Loucy (cell line): Measurements from ENCODE around the gene TRPM2.

Source experiments
- H2AFZ ChIP-seq: fragments of 200-600 bp; sonication (generic); 2 replicates; pipeline ENCODE4 v1.6.0; 2016; ENCODE audit warnings: antibody characterized with exemption, mild to moderate bottlenecking, low read length, moderate library complexity
- H3F3A ChIP-seq: fragments of 200-600 bp; 2 replicates; pipeline ENCODE4 v1.6.0; 2016; ENCODE audit warnings: antibody characterized with exemption, low read depth, mild to moderate bottlenecking
- H3K27me3 ChIP-seq: fragments of 200-600 bp; sonication (generic); 2 replicates; pipeline ENCODE4 v1.6.1; 2014; ENCODE audit warnings: low read length, mild to moderate bottlenecking; ENCODE audit not compliant: insufficient read depth, poor library complexity, severe bottlenecking
- H3K36me3 ChIP-seq: fragments of 200-600 bp; sonication (generic); 2 replicates; pipeline ENCODE4 v1.6.1; 2016; ENCODE audit warnings: low read length; ENCODE audit not compliant: insufficient read depth
- H3K4me1 ChIP-seq: fragments of 200-600 bp; sonication (generic); 2 replicates; pipeline ENCODE4 v1.5.1; 2014; ENCODE audit warnings: low read length, mild to moderate bottlenecking; ENCODE audit not compliant: insufficient read depth, poor library complexity, severe bottlenecking
- H3K4me2 ChIP-seq: fragments of 200-600 bp; sonication (generic); 2 replicates; pipeline ENCODE4 v1.6.0; 2014; ENCODE audit warnings: antibody characterized with exemption, low read length, low read depth, mild to moderate bottlenecking; ENCODE audit not compliant: poor library complexity, severe bottlenecking
- H3K4me3 ChIP-seq: fragments of 200-600 bp; sonication (generic); 2 replicates; pipeline ENCODE4 v1.5.1; 2014; ENCODE audit warnings: low read length, mild to moderate bottlenecking, mixed read lengths; ENCODE audit not compliant: poor library complexity, severe bottlenecking
- H3K79me2 ChIP-seq: fragments of 200-600 bp; sonication (generic); 2 replicates; pipeline ENCODE4 v1.6.1; 2014; ENCODE audit warnings: low read length; ENCODE audit not compliant: insufficient read depth
- H3K9ac ChIP-seq: fragments of 200-600 bp; sonication (generic); 2 replicates; pipeline ENCODE4 v1.6.0; 2014; ENCODE audit warnings: mild to moderate bottlenecking, low read depth, low read length, moderate library complexity; ENCODE audit not compliant: poor library complexity, severe bottlenecking
- H3K9me2 ChIP-seq: fragments of 200-600 bp; sonication (generic); replicated peaks from 2 replicates; pipeline ENCODE4 v1.6.1; 2016; ENCODE audit warnings: low read depth, low read length, mixed read lengths
- H3K9me3 ChIP-seq: fragments of 200-600 bp; sonication (generic); 2 replicates; pipeline ENCODE4 v1.6.1; 2014; ENCODE audit warnings: mild to moderate bottlenecking, antibody characterized with exemption, low read length, low read depth; ENCODE audit not compliant: insufficient read depth
- H4K20me1 ChIP-seq: fragments of 200-600 bp; sonication (generic); 2 replicates; pipeline ENCODE4 v1.6.0; 2014; ENCODE audit warnings: antibody characterized with exemption, low read length, mild to moderate bottlenecking; ENCODE audit not compliant: insufficient read depth, poor library complexity, severe bottlenecking
- CTCF ChIP-seq: fragments of 200-600 bp; sonication (generic); conservative IDR thresholded peaks from 2 replicates; pipeline ENCODE4 v1.5.1; 2014; ENCODE audit warnings: mild to moderate bottlenecking, antibody characterized with exemption, low read length
- EZH2phosphoT487 ChIP-seq: fragments of 200-600 bp; IDR thresholded peaks from 2 replicates; pipeline ENCODE4 v1.6.1; 2018; ENCODE audit warnings: antibody characterized with exemption, mild to moderate bottlenecking, moderate library complexity, borderline replicate concordance

The TRPM2 gene

DNA sequence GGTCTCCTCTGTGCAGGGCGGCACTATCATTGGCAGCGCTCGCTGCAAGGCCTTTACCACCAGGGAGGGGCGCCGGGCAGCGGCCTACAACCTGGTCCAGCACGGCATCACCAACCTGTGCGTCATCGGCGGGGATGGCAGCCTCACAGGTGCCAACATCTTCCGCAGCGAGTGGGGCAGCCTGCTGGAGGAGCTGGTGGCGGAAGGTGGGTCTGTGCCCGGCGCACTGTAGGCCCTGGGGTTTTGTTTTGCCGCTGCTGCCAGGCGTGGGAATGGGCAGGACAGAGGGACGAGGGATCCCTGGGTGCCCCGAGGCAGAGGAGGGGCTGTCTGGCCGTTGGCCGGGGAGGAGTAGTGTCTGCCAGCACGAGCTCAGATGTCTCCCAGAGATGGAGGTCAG is 41.3 kb upstream of the TRPM2 start:
- H3K27me3 ChIP-seq, result no peaks in the 10 kb centered on the region
- no peaks in the 10 kb centered on the region; the same call in 1 of the 2 replicates for H3K79me2 ChIP-seq
- peaks cover 73% of the 10 kb centered on the region; the same call in 1 of the 2 replicates for H3K36me3 ChIP-seq
- H3K9ac ChIP-seq, result no peak overlapping the region
- H3F3A ChIP-seq, result no peaks in the 10 kb centered on the region
- no peak for TF ChIP-seq CTCF
- no peak for TF ChIP-seq EZH2phosphoT487
- H4K20me1 ChIP-seq, result peaks cover 4% of the 10 kb centered on the region
- no peaks in the 10 kb centered on the region for H3K9me2 ChIP-seq
- H3K4me1 ChIP-seq, result no peaks in the 10 kb centered on the region
- H3K4me2 ChIP-seq, result no peak overlapping the region
- no peak overlapping the region for H3K4me3 ChIP-seq
- H3K9me3 ChIP-seq, result no peaks in the 10 kb centered on the region
- no peak overlapping the region for H2AFZ ChIP-seq

DNA sequence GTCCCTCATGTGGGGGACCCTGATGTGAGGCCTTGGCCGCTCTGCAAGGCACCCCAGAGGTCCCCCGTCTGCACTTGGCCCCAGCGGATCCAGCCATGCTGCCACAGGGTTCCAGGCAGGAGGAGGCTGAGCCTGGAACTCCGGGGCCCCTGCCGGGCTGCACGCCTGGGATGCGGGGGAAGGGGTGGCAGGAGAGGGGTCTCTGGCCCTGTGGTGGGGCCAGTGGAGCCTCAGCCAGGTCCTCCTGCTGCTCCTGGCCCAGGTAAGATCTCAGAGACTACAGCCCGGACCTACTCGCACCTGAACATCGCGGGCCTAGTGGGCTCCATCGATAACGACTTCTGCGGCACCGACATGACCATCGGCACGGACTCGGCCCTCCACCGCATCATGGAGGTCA is 40.7 kb upstream of the TRPM2 start:
- Histone ChIP-seq H2AFZ (no peak overlapping the region), H3K9me2 (no peaks in the 10 kb centered on the region), H3K4me1 (no peaks in the 10 kb centered on the region), H4K20me1 (peaks cover 4% of the 10 kb centered on the region), H3K4me2 (no peak overlapping the region), H3K79me2 (no peaks in the 10 kb centered on the region; the same call in 1 of the 2 replicates), H3K27me3 (no peaks in the 10 kb centered on the region), H3K9me3 (no peaks in the 10 kb centered on the region), H3K4me3 (no peak overlapping the region), H3K36me3 (peaks cover 72% of the 10 kb centered on the region; the same call in 1 of the 2 replicates), H3F3A (no peaks in the 10 kb centered on the region), H3K9ac (no peak overlapping the region)
- TF ChIP-seq CTCF (no peak), EZH2phosphoT487 (no peak)

DNA sequence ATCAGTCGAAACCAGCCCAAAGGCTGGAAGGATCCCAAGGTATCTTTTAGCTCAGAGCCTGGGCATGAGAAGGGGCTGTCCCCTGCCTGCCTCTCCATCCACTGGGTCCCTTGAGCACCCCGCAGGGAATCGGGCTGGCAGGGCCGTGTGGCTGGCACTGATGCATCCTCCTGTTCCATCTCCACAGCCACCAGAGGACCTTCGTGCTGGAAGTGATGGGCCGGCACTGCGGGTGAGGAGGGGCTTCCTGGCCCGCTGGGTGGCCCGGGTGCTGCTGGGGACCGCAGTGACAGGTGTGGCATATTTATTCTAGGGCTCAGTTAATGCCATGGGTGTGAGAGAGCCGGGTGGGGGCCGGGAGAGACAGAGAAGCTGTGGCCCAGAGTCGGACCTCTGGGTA is 40.0 kb upstream of the TRPM2 start:
- Histone ChIP-seq H2AFZ (no peak overlapping the region), H3K9me2 (no peaks in the 10 kb centered on the region), H3F3A (no peaks in the 10 kb centered on the region), H3K79me2 (no peaks in the 10 kb centered on the region; the same call in 1 of the 2 replicates), H4K20me1 (peaks cover 4% of the 10 kb centered on the region), H3K9me3 (no peaks in the 10 kb centered on the region), H3K4me3 (no peak overlapping the region), H3K4me1 (no peaks in the 10 kb centered on the region), H3K27me3 (no peaks in the 10 kb centered on the region), H3K4me2 (no peak overlapping the region), H3K9ac (no peak overlapping the region), H3K36me3 (peaks cover 74% of the 10 kb centered on the region; the same call in 1 of the 2 replicates)
- TF ChIP-seq CTCF (no peak), EZH2phosphoT487 (no peak)
